GM19035 (cell line): ENCODE data around the gene TLE4.

Experiments
- ATAC-seq: cut with Tn5 transposase; IDR thresholded peaks from one replicate; pipeline ENCODE4 v1.9.1; 2021; ENCODE audit not compliant: unreplicated experiment

Gene TLE4

DNA sequence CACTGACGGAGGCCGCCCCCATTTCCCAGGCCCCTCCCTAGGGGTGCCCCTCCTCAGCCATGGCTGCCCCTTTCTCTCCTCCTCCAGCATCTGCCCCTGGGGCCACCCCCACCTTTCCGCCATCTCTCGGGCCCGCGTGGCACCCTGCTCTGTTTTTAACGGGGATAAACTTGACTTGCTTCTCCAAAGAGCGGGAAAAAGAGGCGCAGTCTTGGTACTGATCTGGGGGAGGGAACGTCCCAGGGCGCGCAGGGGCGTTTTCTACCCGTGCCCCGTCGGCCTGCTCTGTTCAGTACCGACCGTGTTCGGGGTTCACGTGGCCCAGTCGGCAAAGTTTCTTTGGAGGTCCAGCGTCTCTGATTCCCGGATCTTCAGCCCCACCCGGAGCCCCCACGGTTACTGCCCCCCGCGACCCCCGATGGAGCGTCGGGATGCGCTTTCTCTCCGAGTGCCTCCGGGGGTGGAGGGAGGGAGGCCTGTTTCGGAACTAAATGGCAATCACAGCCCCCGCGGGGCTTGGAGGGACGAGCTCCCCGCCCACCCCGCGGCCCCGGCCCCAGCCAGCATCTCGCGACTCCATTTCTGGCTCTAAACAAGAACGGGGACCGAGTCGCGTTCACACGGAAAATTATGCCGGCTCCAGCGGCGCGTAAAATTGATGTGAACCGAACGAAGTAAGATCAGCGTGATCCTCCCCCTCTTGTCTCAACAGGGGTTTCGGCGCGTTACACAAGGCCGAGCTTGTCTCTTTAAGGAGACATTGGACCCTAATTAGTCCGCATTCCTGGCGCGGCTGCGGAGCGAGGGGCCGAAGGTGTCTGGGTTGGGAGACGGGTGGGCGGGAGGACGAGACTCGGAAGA lies 1.1 kb upstream of the TLE4 start:
- ATAC-seq: no peak

DNA sequence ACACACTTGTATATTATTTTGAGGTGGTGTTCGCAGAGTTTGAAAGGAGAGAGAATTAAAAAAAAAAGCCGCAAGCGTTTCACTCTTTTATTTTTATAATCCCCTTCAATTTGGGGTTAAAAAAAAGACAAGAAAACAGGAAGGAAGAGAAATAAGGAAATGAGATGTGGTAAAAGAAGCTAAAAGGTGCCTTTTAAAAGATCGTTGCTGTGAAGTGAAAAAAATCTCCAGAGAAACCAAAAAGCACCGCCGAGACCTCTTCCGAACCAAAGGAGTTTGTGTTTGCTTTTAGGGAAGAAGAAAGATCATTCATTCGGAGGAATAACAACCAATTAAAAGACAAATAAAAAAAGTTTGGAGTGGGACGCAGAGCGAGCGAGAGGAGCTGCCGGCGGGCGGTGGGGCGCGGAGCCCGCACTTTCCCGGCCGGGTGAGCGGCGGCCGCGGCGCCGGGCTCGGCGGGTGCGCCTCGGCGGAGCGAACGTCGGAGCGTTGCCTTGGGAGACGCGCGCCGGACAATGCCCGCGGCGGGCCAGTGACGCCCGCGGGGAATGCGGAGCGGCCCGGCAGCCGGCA lies 355 bp downstream of the TLE4 start:
- no peak for ATAC-seq

DNA sequence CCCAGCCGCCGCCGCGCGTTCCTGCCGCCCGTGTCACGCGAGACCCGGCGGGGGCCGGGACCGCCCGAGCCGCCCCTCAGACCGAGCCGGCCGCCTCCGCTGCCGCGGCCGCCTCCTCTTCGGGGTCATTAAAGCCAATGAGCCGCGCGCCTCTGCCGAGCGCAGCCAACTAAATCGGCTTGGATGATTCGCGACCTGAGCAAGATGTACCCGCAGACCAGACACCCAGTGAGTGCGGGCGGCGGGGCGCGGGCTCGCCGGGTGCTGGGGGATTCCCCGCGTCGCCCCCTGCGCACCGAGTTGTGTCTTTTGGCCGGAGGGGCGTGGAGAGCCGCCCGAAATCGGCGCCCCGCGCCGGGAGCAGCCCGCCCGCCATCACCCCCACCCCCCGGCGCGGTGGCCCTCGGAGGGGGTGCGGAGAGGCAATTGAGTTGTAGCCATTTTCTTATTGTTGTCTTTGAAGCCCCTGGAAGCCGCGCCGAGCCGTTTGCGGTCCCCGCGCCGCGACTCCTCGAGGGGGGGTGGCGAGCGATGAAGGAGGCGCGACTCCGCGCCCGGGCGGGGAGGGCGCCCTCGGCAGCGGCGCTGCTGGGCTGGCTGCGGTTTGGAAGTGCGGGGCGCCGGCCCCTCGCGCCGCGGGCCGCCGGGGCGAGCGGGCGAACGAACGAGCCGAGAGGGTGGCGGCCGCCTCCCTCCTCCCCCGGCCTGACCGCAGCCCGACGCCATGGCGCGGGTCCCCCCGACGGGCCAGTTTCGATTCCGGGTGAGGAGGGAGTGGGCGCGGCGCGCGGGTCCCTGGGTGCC lies 1.0 kb downstream of the TLE4 start:
- no peak for ATAC-seq

DNA sequence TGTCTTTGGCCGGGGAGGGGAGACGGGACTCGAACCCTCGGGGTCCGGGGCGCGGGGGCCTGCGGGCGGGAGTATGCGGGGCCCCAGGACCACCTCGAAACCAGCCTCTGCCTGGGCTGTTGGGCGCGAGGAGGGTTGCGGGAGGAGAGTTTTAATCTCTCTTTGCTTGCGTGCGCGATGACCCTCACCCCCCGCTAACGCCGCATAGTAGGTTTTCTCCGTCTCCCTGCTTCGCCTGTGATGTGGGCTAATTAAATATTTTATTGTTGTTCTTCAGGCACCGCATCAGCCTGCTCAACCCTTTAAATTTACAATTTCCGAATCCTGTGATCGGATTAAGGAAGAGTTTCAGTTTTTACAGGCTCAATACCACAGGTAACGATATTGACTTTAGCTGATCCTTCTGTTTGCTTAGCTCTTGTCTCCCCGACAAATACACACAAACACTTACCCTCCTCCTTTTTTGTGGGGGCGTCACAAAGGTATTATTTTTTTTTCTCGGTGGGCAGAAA lies 1.7 kb downstream of the TLE4 start:
- ATAC-seq: no peak

DNA sequence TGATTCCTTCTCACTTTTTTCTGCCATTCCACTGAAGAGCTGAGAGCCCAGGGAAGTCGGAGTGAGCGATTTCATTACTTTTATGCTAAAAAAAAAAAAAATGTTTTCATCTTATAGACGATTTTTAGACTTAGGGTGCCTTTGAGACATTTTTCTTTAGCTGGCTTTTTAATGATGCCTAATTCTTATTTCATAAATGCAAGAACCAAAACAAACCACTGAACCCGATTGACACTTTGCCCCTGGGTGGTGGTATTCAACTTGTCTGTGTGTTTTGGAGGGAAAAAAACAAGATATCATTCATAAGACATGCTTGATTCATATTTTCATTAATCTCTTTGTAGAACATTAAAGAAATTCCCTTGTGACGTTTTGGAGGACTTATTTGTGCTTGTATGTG lies 2.4 kb downstream of the TLE4 start:
- ATAC-seq: no peak

DNA sequence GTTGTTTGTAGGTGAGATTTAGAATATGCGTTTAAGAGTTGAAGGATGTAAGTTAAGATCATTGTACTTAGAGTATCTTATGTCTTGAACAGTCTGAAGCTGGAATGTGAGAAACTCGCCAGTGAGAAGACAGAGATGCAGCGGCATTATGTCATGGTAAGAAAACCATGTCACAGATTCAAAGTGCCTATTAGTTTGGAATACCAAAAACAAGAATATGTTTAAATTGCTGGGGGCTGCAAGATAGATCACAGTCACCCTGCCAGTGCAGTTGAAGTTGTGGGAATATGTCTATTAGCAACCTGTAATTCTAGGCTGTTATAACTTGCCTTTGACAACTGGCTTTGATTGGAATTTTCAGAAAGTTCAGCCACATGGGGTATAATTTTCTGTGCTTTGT lies 3.0 kb downstream of the TLE4 start:
- ATAC-seq: no peak

DNA sequence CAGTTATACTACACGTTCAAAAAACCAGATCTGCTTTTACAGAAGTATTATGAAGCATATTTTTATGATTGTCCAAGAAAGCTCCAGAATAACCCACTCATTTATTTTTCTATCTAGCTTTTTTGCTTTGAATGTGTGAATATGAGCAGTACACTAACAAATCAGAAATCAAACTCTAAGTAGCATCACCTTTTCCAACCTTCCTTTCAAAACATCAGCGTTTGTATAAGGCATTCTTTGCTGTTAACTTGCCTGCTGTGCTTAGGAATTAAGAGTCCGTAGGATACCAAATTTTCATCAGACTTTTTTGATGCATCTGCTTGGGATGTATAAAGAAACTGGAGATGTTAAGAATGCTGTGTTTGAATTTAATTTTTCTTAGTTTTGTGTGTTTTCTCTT lies 3.8 kb downstream of the TLE4 start:
- no peak for ATAC-seq

DNA sequence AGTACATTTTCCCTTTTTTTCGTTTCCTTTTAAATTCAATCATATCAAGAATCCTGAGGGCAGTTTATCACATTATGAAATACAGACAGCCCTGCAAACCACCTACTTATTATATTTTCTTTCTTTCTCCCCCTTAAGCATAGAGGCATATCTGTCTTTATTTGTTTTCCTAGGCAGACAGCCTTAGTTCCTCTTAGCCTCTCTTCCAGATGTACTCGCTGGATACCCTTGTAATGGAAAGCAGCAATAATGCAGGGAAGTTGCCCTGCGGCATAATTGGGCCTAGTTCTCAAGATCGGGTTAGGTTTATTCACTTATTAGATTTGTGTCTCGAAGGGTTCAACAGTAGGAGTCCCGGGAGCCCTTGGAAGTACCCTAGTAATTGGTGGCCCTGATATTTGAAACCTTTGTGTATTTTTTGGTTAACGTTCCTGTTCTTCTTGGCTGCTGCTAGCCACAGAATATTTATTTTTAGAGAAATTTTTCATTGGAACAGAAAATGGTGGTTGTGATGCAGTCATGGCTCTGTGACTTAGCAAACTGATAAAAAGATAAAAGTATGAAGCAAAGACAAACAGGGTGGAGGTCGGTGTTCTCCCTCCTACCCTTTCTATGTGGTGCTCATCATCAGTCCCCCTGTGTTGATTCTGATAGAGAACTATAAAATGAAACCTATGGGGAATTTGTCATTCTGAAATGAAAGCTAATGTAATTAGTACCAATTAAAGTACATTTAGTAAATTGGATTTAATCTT lies 6.4 kb downstream of the TLE4 start:
- ATAC-seq: no peak

DNA sequence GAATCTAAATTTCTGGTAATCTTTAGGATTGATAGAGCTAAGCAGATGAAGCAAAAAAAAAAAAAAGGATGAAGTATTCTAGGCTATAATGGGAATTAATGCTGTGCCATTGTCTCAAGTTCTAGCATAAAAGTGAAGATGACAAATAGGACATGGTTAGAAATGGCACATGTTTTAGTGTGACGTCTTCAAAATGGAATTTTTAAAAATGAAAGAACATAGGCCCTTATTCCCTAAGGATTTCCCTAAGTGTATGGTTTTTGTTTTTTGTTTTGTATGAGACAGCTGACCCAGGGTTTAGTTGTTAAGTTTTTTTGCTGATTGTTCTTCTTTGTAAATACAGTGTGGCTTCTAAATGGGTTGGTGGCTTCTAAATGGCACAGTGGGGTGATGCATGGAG lies 7.1 kb downstream of the TLE4 start:
- no peak for ATAC-seq

DNA sequence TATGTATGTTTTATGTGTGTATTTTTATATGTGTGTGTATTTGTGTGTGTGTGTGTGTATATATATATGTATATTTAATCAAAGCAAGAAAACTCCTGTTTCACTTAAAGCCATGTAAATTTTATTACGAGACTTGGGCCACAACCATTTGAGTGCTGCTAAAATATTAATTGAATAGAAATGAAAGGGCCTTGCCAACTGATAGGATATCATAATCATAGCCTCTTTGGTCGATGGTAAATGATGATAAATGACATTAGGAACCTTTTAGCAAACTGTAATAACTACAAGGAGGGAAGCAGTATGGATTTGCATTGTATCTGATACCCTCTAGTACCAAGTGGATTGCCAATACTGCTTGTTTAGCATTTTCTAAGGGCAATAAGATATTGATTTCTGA lies 7.9 kb downstream of the TLE4 start:
- no peak for ATAC-seq

DNA sequence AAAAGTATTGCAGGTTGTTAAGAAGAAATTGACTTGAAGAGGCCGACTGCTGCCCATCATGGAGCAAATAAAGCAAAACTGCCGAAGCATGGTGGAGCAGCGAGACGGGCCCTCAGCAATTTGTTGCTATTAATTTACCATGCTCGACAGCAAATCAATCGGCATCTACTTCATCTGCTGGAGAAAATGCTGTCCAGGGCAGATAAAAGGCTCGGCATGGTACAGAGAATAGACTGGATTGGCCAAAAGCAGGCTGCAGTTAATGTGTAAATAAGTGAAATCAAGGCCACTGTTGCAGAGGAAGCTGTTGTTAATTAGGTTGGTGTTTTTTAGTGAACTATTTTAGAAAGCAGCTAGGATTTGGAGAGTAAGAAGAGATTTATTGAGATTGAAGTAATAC lies 8.3 kb downstream of the TLE4 start:
- no peak for ATAC-seq

DNA sequence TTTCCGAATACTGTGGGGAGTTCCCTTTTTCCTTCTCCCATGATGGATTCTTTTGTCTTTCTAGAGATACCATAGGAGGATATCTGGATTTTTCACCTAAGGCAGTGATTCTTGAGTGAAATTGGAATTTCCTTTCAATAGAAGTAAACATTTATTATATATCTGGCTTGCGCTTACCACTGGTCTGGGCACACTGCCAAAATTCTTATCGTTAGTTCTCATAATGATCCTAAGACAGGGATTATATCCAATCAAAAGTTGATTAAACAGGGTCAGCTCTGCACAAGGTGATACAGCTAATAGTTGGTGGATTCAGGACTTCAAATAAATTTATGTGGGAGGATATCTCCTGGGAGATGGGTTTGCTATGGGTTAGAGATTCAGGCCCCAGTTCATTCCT lies 9.6 kb downstream of the TLE4 start:
- no peak for ATAC-seq

DNA sequence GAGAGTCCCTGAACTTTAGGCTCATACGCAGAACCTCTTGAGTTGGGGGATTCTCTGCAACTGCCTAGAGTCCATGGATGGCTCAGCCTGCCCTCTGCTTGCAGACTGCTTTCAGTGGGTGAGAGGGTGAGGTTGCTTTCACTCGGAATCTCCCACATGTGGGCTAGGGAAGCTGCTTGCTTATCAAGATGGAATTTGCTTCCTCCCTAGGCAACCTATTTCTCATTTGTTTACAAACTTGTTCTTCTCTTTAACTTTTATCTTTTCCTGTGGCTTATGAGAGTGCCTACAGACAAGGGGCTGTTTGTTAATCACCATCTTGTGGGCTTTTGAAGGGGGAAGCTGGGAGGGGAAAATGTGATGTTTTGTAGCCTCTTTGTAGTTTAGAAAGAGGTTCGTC lies 10.0 kb downstream of the TLE4 start:
- ATAC-seq: no peak

DNA sequence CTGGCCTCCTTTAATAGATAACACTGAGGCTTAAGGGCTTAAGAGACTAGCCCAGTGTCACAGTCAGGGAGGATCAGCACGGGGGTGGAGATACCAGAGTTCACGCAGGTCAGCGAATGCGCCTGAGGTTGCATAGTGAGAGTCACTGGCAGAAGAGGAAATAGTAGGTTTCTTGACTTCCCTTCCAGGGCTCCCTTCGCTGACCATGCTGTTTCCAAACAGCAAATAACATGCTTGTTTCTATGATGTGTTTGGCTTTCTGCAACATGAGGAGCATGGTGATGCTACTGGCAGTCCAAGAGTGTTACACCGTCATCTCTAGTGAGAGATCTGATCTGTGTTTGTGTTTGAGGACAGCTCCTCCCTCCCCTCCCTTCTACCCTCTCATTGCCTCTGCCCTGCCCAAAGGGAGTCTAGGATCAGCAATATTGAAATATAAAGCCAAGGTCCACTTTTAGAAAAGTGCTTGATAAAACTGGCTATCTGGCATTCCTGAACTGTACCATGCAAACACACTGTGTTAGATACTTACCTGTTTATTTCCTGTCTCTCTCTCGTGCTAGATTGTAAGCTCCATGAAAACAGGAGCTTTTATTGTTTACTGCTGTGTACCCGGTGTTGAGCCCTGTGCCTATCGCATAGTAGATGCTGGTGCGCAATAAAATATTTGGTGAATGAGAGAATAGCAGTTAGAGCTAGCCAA lies 12.3 kb downstream of the TLE4 start:
- ATAC-seq: no peak

DNA sequence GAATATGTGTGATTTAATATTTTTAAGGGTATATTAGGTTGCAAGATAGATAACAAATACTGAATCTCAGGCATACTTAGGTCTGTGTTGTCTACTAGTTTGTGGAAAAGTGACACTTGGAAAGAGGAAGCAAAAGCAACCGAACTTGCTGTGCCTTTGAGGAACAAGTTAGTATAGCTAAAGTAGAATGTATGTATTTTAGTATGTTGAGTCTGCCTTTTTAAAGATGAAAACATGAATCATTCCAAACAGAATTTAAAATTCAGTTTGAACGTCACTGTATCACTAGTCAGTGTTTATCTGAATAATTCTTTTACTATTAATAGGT lies 12.9 kb downstream of the TLE4 start:
- no peak for ATAC-seq

DNA sequence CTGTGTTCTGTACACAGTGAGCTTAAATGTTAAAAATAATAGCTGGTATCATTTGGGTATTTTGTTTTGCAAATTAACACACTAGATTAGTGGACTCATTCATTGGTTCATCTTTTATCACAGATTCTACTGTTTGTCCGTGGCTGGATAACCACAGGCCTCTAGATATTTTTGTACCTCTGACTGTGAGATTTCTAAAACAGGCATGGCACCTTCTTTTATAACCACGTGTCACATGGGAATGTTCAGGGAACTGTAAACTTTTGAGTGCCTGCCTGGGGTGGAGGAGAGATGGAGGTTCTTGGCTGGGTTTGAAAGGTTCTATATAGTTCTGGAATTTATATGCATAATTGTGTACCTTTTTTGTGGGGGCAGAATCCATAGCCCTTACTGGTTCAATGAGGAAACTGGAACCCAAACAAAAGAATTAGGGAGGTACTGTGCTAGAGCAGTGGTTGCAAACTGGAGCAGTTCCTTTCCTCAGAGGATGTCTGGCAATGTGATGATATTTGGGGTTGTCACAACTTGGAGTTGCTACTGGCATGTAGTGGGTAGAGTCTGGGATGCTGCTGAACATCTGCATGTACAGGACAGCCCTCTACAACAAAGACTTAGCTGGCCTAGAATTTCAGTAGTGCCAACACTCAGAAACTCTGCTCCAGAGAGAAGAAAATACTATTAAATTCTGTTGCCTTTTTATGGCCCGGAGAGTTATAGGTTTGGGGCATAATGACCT lies 16.9 kb downstream of the TLE4 start:
- no peak for ATAC-seq

DNA sequence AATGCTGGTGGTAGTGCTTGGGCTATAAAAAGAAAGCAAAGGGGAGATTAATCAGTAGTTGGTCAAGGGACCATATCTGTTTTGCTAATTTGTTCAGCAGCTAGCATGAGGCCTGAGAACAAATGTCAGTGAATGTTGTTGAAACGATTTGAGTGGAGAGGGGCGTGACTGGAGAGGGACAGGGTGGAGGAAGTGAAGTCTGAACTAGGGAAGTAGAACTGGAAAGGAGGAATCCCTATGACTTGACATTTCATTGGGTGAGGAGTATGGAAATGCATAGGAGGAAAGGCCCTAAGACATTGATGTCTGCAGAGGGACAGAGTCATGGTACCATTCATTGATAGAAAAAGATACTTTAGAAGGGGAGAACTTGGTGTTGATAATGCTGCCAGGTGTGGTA lies 19.7 kb downstream of the TLE4 start:
- ATAC-seq: no peak

DNA sequence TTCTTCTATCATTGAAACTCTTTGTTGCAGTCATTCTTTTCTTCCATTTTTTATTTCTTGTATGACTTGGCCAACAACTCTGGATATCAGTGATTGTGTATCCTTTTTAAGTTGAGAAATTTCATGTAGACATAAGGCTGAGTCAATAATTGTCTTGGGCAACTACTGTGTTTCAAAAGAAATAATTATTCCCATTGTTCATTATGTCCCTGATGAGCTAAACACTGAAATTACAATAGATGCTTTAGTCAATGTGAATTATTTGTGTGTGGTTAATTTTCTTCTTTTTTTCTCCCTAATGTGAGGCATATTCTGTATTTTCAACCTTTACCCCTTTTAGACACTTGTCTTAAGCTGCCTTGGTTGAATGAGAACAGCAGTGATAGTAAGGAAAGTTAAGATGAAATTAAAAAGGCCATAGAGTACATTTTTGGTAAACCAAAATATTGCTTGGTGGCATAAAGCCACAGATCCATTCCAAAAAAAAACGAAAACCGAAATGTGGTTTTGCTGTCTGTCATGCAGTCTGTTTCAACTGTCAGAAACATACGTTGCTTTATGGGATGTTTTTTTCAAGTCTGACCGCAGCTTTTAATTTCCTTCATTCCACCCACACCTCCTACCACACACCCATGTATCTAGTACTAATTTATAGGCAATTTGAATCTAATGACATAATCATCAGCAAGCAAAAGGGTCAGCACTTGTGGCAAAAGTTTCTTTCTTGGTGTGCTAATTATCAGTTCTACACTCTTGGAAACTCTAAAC lies 21.1 kb downstream of the TLE4 start:
- ATAC-seq: no peak
